GM20431 (cell line): ENCODE data around the gene AAR2.

ENCODE experiments used
- in situ Hi-C: fragments of 300-500 bp; cut with MseI, MboI; formaldehyde crosslinking; loops from one replicate; pipeline ENCODE4 v1.15.0; 2020; ENCODE audit warnings: low sequenced_read_pairs; ENCODE audit not compliant: unreplicated experiment

Gene AAR2

DNA sequence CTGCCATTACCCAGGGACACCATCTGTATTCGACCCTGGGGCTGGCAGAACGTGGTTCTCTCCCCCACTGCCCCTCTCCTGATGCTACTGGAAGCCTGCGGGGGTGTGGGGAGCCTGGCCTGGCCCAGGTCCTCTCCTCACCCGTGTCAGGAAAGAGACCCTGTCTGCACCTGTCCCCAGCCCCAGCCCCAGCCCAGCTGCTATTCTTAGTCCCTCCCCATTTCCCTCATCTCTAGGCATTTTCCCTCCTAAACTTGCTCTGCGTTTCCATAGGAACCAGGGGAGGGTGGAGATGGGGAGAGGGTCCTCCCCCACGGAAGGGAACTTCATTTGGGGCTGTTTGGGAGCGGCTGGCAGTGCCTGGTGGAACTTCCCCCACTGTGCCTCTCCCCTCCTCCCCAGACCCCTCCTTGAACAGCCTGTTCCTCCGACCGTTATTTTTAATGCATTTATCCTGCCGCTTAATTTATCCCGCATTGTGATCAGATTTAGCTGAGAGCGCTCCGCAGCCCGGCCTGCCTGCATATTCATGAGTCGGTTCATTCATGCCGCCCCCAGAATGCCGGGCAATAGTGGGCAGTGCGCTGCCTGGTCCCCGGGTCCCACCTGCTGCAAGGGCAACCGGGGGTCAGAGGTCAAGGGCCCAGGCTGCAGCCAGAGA, 38.0 kb downstream of the AAR2 start:
- in situ Hi-C loops = no loop called here

DNA sequence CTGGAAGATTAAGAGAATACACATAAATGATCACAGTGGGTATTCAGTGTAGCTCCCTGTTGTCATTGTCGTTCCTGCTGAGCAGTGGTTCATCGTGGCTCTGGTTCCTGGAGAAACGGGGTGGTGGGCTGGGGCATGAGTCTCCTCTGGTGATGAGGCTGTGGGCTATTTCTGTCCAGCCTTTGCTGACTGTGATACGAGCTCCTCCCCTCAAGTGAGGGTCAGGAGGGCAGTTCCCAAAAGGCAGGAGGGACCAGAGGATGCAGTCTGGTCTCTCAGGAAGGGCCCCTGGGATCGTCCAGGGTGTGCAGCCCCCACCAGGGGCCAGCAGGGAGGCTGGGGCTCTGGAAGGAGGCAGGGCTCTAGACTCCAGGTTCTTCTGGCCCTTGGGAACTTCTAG, 38.7 kb downstream of the AAR2 start:
- in situ Hi-C loops = no loop called here

DNA sequence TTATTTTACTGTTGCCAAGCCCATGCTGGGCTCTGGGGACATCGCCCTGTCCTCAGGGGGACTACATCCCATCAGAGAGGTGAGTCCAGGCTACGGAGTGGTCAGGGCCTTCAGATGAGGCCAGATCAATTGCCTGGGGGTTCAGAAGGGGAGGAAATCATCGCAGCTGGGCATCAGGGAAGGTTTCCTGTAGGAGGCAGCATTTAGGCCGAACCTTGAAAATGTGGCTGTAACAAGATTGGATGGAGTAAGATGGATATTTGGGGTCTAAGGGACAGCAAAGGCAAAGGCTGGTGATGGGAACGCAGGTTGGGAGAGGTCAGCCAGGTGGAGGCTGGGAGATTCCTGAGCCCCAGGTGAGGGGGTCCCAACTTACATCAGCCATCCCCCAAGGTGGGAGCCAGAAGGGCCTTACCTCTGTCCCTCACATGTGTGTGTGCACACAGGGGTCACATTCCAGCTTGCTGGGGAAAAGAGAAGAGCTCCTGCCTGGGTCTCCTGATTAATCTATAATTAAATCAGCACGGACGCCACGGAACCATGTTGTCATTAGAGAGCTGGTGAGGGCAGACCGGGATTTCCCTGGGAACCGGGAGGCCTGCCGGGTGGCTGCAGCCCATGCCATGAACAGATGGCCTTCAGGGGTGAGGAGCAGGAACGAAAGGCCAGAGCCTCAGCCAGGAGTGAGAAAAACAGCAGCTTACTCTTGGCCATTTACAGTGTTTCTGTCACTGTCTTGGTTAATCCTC, 39.3 kb downstream of the AAR2 start:
- in situ Hi-C loops = no loop called here

DNA sequence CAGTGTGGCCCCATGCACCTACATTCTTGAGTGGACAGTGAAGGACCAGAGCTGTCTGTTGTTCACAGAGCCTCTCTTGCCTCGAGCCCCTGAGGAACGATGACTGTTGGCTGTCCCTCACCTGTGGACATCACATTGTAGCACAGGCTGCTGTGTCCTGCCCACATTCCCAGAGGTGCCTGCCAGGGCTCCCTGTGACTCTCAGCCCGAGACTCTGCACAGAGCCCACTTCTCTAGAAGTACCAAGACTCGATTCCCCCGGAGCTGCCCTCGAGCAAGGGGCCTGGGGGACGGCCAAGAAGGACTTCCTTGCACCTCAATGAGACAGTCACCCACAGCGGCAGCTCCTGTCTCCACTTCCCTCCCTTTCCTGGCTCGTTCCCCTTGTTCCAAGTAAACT, 41.3 kb downstream of the AAR2 start:
- in situ Hi-C loops = no loop called here

DNA sequence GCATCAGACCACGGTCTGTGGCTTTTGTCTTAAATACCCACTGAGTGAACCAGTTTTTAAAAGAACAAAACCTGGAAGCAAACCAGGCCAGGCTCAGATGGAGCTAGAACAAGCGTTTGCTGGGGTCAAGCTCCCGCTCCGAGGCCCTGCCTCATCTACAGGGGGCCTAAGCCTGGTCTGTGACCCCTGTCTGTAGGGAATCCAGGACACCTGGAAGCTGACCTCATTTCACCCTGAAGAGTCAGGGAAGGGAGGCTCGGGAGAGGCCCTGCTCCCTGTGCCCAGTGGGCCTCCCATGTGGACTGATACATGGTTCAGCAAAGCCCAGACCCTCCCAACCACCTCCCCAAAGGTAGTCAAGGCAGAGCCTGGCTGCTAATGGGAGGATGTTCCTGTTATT, 43.1 kb downstream of the AAR2 start:
- in situ Hi-C loops = no loop called here

DNA sequence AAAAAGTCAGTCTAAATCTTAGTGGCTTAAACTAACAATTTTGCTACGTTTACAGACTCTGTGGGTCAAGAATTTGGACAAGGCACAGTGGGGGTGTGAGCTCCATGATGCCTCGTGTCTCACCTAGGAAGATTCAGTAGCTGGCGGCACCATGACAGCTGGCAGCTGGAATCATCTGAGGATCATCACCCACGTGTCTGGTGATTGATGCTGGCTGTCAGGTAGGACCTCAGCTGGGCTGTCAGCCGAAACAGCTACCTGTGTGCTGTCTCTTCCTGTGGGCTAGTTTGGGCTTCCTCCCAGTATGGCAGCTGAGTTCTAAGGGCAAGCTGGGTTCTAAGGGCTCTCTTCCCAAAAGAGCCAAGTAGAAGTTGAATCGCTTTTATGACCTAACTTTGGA, 43.5 kb downstream of the AAR2 start:
- in situ Hi-C loops = no loop called here

DNA sequence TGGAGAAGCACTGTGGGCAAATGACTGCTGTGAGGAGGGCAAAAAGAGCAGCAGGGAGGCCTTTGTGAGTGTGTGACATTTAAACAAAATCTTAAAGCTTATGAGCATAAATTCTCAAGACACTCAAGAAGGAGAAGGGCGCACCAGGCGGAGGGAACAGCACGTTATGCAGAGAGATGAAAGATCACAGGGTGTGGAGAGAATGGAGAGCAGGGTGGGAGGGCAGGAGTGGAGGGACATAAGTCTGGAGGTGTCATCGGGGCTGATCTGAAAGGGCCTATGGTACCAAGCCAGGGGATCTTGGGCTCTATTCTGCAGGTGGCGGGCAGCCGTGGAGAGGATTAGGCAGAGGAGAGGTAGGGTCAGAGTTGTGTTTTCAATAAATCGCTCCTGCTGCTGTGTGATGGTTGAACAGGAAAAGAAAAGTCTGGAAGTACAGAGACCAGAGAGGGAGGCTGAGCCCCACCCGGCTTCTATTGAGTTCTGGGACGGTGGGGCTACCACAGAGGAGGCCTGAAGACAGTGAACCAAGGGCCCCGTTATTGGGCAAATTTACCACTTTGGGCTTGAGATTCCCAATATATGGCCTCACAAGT, 45.6 kb downstream of the AAR2 start:
- in situ Hi-C loops = no loop called here

DNA sequence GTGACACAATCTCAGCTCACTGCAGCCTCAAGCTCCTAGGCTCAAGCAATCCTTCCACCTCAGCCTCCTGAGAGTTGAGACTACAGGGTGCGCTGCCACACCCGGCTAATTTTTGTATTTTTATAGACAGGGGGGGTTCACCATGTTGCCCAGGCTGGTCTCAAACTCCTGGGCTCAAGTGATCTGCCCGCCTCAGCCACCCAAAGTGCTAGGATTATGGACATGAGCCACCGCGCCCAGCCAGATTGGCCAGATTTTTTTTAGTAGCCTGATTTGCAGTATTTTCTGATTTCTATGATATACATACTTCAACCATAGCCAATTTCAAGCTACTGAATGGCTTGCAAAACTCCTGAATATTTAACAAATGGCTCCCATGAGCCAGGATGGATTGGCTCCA, 48.5 kb downstream of the AAR2 start:
- in situ Hi-C loops = no loop called here

DNA sequence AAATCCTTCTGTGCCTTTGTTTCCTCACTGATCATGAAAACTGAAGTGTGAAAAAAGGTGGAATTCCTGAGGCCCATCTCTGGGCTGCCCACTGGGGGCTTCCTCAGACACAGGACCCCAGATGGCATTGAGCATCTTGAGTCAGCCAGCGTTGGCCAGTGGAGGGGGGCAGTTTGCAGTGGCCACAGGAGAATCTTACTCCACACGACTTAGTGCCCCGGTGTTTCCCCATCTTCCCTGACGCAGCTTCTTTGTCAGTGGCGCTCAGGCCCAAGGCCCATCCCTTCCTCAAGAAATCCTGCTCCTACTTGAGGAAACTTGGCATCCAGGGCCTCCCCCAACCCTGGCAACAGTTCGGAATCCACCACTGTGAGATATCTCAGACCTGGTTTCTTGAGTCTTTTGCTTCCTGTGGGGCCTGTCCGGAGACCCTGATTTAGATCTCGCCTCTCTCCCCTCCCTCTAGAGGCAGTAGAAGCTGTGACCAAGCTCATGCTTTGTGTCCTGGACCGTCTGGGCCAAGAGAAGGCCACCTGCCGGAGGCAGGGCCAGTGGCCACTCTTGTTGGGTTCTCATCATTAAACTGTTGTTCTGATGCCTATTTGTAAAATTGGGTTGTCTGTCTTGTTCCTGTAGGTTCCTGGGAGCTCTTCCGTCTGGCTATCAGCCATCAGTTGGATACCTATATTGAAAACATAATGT, 49.6 kb downstream of the AAR2 start:
- in situ Hi-C loops = no loop called here

DNA sequence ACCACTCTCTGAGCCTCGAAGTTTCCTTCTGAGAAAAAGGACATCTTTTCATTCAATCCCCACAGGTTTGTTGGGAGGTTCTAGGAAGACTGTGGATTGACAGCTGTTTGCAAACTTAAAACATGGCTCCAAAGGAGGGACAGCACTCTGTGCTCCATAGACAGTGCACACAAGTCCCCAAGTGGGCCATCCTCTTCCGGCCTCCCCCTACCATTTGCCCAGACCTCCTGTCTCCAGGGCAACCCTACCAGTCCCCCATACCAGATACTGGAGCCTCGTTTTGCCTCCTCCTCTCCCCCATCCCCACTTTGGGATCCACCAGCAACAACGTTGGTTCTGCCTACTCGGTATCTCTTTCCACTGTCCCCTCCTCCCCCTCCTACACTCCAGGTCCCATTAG, 61.4 kb downstream of the AAR2 start:
- in situ Hi-C loops = no loop called here

DNA sequence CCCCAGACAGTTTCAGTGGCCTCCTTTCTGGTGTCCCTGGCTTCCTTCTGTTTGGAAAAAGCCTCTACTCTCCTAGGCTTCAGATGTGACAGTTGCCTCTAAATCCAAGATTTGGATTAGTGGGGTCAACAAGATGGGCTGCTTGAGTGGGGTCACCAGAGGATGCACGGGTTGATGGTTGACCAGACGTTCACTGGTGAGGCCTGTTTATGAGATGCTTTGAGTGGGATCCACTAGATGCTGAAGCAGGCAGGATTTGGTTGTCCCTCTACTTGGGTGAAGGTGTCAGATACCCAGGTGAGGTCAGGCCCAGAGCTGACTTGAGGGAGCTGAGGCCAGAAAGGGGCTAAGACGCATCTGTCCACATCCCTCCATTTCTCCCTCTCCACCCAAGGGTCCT, 61.8 kb downstream of the AAR2 start:
- in situ Hi-C loops = no loop called here

DNA sequence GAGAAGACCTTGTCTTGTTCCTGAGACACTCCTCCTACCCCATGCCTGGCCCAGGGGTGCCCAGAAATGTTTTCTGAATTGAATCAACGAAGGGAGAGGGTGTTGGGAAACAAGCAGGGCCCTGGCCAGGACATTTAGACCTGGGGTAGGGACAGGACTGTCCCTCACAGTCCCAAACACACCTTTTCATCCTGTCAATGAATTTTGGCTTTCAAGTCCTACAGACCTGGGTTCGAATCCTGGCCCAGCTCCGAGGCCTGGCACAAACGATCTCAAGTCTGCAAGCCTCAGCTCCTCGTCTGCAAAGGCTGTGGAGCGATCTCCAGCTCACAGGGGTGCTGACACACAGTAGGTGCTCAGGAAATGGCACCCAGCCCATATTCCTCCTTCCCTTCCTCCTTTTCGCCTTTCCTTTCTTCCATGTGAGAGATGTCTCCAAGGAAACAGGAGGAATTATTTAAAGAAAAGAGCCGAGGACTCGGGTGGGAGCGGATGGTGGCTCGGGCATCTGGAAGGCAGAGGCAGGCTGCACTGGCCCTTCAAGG, 62.6 kb downstream of the AAR2 start:
- in situ Hi-C loops = no loop called here

DNA sequence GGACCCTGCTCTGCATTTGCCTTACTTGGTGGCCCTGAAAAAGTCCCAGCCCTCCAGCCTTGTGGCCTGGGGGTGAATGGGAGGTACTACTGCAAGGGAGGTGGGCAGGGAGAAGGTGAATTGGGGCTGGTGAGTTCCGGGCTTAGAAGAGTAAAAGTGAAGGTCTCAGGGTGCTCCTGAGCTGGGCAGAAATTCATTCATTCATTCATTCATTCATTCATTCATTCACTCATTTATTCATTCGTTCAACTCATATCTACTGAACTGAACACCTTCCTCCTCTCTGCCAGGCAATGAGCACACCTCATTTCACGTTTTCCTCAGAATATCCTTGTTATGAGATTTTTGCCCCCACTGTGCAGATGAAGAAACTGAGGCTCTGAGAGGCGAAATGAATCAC, 63.2 kb downstream of the AAR2 start:
- in situ Hi-C loops = no loop called here

DNA sequence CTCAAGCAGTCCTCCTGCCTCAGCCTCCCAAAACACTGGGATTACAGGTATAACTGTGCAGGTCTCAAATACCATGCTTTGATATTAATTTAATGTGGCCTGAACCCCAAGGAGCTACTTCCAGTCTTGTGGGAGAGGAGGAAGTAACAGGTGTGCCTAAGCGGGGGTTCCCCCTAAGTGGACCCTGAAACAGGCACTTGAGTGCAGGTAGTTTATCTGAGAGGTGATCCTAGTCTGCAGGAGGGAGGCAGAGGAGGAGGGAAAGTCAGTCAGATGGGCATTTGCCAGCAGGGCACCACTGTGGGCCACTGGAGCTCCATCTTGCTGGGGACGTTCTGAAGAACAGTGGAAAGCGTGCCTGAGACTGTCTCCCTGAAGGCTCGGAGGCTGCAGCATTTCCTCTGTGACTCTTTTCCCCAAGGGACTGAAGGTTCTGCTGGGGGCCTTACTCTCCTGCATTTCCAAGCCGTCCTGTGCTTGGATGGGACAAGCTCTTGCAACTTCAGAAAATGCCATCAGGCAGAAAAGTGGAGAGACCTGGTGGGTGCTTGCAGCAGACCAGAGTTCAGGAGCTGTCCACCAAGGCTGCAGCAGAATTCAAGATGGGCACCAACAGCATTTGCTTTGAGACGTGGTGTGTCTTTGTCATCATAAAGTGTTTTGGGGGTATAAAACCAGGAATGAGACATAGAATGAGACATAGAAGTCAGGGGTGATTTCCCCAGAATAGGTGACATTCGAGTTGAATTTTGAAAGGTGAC, 65.3 kb downstream of the AAR2 start:
- in situ Hi-C loops = no loop called here

DNA sequence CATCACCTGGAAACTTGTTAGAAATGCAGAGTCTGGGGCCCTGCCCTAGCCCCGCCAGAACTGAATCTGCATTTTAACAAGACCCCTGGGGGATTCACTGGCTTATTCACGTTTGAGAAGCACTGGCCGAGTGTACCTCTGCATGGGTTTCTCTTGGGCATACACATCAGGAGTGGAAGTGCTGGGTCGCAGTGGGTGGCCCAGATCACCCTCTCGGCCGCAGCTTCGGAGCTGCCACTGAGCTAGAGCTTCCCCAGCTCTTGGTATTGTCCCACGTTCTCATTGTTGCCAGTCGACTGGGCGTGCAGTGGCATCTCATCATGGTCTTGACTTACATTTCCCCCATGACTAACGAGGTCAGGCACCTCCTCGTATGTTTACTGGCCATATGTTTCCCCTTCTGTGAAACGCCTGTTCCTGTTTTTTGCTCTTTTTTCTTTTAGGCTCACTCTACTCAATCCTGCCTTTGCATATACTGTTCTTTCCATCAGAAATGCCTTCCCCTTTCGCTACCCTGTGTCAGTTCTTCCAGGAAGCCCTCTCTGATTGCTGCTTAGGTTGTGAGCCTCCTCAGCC, 66.8 kb downstream of the AAR2 start:
- in situ Hi-C loops = no loop called here

DNA sequence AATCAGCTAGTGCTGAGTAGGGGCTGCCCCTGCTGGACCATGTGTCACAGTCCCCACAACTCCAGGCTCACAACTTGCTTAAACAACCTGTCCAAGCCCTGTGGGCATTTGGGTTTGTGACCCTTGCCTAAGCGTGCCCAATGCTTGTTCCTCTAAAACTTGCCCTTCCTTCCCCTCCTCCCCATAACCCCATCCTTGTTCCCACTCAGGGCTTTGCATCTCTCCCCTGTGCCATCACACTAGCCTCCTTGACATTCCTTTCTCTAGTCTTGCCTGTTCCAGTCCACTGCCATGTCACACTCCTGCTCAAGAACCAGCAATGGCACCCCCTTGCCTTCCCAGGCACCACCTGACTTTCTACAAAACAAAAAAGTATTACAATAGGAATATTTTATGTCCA, 67.6 kb downstream of the AAR2 start:
- in situ Hi-C loops = no loop called here

DNA sequence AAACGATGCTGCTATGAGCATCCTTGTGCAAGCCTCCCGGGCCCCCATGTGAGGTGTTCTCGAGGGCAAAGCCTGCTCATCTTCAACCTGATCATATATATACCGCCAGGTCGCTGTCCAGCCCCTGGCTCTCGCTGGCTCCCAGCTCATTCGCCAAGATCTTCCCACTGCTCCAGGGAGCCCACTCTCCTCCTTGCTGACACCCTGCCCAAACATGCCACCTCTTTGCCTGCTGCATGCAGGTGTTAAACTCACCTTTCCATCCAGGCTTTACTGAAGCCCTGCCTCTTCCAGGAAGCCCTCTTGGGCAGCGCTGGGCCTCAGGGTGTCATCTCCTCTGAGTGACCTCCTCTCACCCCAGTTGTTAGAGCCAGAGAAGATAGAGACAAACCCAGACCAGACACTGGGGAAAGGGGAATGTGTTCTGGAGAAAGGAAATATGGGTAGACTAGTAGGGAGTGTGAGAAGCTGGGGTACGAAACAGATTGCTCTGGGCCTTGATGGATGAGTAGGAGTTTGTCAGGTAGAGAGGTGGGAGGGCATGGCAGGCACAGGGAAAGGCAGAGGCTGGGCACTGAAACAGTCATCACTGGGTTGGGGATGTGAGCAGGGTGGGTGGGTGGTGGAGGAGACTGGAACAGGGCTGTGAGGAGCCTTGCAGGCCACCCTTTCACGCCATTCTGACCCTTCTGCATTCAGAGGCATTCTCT, 68.7 kb downstream of the AAR2 start:
- in situ Hi-C loops = no loop called here

DNA sequence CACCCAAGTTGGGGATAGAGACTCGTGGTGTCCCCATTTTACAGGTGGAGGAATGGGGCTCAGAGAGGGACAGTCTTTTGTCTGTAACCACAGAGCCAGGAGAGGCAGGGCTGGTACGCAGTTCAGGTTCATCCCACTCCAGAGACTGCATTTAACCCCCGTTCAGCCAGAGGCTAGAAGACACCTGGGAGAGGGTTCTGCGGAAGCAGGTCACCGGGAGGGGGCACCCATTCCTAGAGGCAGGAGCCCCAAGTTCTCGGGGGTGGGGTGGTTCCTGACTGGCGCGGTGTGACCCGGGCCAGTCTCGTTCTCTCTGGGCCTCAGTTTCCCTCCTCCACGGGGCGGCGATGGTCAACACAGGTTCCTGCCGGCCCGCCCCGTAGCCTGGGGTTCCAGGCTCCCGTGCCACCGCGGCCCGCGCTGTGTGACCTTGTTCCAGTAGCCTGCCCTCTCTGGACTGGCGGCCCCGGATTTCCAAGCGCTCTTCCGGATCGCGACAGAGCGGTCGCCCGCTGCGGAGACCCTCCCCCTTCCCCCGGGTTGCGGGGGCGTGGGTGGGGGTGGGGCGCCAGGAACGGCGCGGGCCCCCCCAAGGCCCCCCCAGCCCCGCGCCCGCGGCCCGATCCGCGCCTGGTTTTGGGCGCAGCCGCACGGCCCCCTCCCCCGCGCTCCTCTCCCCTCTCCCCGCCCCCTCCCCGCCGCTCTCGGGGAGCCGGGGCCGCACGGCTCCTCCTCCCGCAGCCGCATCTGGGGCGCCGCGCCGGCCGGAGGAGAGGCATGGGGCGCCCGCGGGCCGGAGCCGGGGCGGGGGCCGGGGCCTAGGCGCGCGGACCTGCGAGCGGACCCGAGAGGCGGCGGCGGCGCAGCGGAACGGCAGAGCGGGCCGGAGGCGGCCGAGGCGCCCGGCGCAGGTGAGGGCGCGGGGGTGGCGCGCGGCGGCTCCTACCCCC, 69.6 kb downstream of the AAR2 start, which contains the start of gene DLGAP4:
Gene DLGAP4 (plus strand): TSS at position 738 of the 950 bp plus-strand sequence. CDS start 125,379 bp downstream, outside the sequence.
- in situ Hi-C loops = no loop called here
